Astrocyte of the spinal cord (primary cell): ENCODE measurements around the gene CUTC.
A peak's percentile ranks its signal among the peaks of the same experiment; 100 is the strongest.

Experiments
- DNase-seq: peaks from one replicate; pipeline ENCODE4 v3.0.0; 2011; ENCODE audit warnings: low read depth, low spot score
- H3K4me3 ChIP-seq: 2 replicates; pipeline ENCODE4 v1.5.1; 2011; ENCODE audit warnings: low read depth, mild to moderate bottlenecking, low read length, moderate library complexity
- CTCF ChIP-seq: IDR thresholded peaks from 2 replicates; pipeline ENCODE4 v1.5.1; 2012; ENCODE audit warnings: low read depth, mild to moderate bottlenecking, low read length, inconsistent platforms
- in situ Hi-C: cut with HindIII; loops from 2 replicates; pipeline ENCODE4 v1.10.0; 2017; ENCODE audit warnings: low sequenced_read_pairs

The CUTC gene

GRCh38 chr10:99732033-99732842 lies at the start of gene CUTC, which contains the start of gene COX15:
Gene CUTC, plus strand, starts transcription at chr10:99732234. Its CDS starts 115 bp downstream, at chr10:99732349.
Gene COX15, minus strand, starts transcription at chr10:99732127. Its CDS starts 78 bp downstream, at chr10:99732049.
- peak; percentile 38 for TF ChIP-seq CTCF
- peak within 1 kb of the TSS; percentile 84 for H3K4me3 ChIP-seq
- in situ Hi-C loops: no loop called here
- peak; percentile 97 for DNase-seq

GRCh38 chr10:99682752-99683151 lies 49.3 kb upstream of the CUTC start:
- H3K4me3 ChIP-seq: no peak overlapping the region
- TF ChIP-seq CTCF: peak; percentile 22
- DNase-seq: no peak
- in situ Hi-C loops: no loop called here

- no peak for DNase-seq
- H3K4me3 ChIP-seq: no peak overlapping the region
- no peak for TF ChIP-seq CTCF
- in situ Hi-C loops: no loop called here
Measured at GRCh38 chr10:99685597-99685967, 46.5 kb upstream of the CUTC start.

- H3K4me3 ChIP-seq: no peak overlapping the region
- no peak for DNase-seq
- in situ Hi-C loops: no loop called here
- TF ChIP-seq CTCF: no peak
Measured at GRCh38 chr10:99689461-99689860, 42.6 kb upstream of the CUTC start.

GRCh38 chr10:99693933-99694583 lies 38.0 kb upstream of the CUTC start:
- H3K4me3 ChIP-seq: no peak overlapping the region
- no peak for TF ChIP-seq CTCF
- in situ Hi-C loops: no loop called here
- peak; percentile 75 for DNase-seq

- DNase-seq: peak; percentile 13
- no peak for TF ChIP-seq CTCF
- in situ Hi-C loops: no loop called here
- no peak overlapping the region for H3K4me3 ChIP-seq
Measured at GRCh38 chr10:99695761-99696160, 36.3 kb upstream of the CUTC start.
